GM19438 (cell line): Measurements from ENCODE around the gene BTBD3.

Source experiments
- ATAC-seq: cut with Tn5 transposase; IDR thresholded peaks from one replicate; pipeline ENCODE4 v1.9.1; 2021; ENCODE audit warnings: low read depth; ENCODE audit not compliant: unreplicated experiment

Gene BTBD3

GRCh38 chr20:11965602-11966001 is 47.9 kb downstream of the BTBD3 start:
- no peak for ATAC-seq

- ATAC-seq: no peak
Observed at GRCh38 chr20:11966186-11966585, 48.5 kb downstream of the BTBD3 start.

GRCh38 chr20:11970243-11970836 is 52.6 kb downstream of the BTBD3 start:
- no peak for ATAC-seq

- no peak for ATAC-seq
Observed at GRCh38 chr20:11972478-11972877, 54.8 kb downstream of the BTBD3 start.
